ENCODE data around the gene GJB5.

GJB5 gene

DNA sequence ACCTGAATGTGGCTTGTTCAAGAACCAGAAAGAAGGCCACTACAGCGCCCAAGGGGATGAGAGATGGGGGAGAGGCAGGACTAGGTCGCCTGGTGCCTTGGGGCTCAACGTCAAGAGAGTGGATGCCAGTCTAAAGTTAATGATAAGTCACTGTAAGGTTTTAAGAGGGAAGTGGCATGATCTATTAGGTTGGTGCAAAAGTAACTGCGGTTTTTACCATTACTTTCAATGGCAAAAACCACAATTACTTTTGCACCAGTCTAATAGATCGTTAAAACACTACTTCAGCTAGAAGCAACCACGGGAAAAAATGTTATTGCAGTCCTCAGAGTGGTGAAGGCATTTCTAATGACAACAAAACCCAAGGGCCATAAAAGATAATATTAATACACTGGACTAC is 23.5 kb downstream of the GJB5 start:
- peaks cover 2% of the 10 kb centered on the region; the same call in 1 of the 2 replicates for H3K27me3 ChIP-seq (ENCODE audit: control insufficient read depth, low read length)
- H3K79me2 ChIP-seq (ENCODE audit: control insufficient read depth, low read length), result no peaks in the 10 kb centered on the region
- H3K9me3 ChIP-seq (ENCODE audit: control insufficient read depth, insufficient read depth, low read length), result no peaks in the 10 kb centered on the region
- no peak overlapping the region for H3K27ac ChIP-seq (ENCODE audit: low read depth, low read length)
- no peak for TF ChIP-seq EZH2phosphoT487 (IDR thresholded peaks at IDR 0.05; ENCODE audit: borderline replicate concordance, low read length)
- TF ChIP-seq, protein P1, sequence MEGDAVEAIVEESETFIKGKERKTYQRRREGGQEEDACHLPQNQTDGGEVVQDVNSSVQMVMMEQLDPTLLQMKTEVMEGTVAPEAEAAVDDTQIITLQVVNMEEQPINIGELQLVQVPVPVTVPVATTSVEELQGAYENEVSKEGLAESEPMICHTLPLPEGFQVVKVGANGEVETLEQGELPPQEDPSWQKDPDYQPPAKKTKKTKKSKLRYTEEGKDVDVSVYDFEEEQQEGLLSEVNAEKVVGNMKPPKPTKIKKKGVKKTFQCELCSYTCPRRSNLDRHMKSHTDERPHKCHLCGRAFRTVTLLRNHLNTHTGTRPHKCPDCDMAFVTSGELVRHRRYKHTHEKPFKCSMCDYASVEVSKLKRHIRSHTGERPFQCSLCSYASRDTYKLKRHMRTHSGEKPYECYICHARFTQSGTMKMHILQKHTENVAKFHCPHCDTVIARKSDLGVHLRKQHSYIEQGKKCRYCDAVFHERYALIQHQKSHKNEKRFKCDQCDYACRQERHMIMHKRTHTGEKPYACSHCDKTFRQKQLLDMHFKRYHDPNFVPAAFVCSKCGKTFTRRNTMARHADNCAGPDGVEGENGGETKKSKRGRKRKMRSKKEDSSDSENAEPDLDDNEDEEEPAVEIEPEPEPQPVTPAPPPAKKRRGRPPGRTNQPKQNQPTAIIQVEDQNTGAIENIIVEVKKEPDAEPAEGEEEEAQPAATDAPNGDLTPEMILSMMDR (IDR thresholded peaks at IDR 0.05; ENCODE audit: low read depth, low read length, poor library complexity, severe bottlenecking), result no peak
- no peaks in the 10 kb centered on the region for H3K36me3 ChIP-seq (ENCODE audit: control insufficient read depth, low read length)
- no peaks in the 10 kb centered on the region for H4K20me1 ChIP-seq (ENCODE audit: control insufficient read depth, insufficient read depth, low read depth, low read length)
- no peaks in the 10 kb centered on the region for H3F3A ChIP-seq (ENCODE audit: control insufficient read depth, insufficient read depth)
- no peak overlapping the region for H3K4me3 ChIP-seq (ENCODE audit: low read length)
- no peaks in the 10 kb centered on the region for H3K4me1 ChIP-seq (ENCODE audit: control insufficient read depth, low read length)
- H3K4me2 ChIP-seq (ENCODE audit: low read length), result no peak overlapping the region
- H3K9me2 ChIP-seq (replicated peaks; ENCODE audit: control insufficient read depth, low read length), result no peaks in the 10 kb centered on the region

DNA sequence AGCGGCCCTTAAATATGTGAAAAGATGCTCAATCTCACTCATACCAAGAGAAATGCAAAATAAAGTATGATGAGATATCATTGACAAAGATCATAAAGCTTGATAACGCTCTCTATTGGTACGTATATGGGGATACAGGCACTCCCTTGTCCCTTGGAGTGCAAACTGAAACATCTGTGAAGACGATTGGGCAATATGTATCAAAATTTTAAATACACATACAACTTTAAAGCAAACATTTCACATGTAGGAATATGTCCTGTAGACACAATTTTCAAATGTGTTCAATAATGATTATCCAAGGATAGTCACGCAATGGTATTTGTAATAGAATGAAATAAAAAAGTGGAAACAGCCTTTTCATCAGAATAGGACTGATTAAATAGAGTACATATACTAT is 24.2 kb downstream of the GJB5 start:
- no peak for TF ChIP-seq EZH2phosphoT487 (IDR thresholded peaks at IDR 0.05; ENCODE audit: borderline replicate concordance, low read length)
- H3K36me3 ChIP-seq (ENCODE audit: control insufficient read depth, low read length), result no peaks in the 10 kb centered on the region
- H3K9me3 ChIP-seq (ENCODE audit: control insufficient read depth, insufficient read depth, low read length), result no peaks in the 10 kb centered on the region
- H3K27ac ChIP-seq (ENCODE audit: low read depth, low read length), result no peak overlapping the region
- H3F3A ChIP-seq (ENCODE audit: control insufficient read depth, insufficient read depth), result no peaks in the 10 kb centered on the region
- H4K20me1 ChIP-seq (ENCODE audit: control insufficient read depth, insufficient read depth, low read depth, low read length), result no peaks in the 10 kb centered on the region
- H3K79me2 ChIP-seq (ENCODE audit: control insufficient read depth, low read length), result no peaks in the 10 kb centered on the region
- H3K4me2 ChIP-seq (ENCODE audit: low read length), result no peak overlapping the region
- H3K27me3 ChIP-seq (ENCODE audit: control insufficient read depth, low read length), result peaks cover 2% of the 10 kb centered on the region; the same call in 1 of the 2 replicates
- H3K4me1 ChIP-seq (ENCODE audit: control insufficient read depth, low read length), result no peaks in the 10 kb centered on the region
- no peak overlapping the region for H3K4me3 ChIP-seq (ENCODE audit: low read length)
- no peaks in the 10 kb centered on the region for H3K9me2 ChIP-seq (replicated peaks; ENCODE audit: control insufficient read depth, low read length)

DNA sequence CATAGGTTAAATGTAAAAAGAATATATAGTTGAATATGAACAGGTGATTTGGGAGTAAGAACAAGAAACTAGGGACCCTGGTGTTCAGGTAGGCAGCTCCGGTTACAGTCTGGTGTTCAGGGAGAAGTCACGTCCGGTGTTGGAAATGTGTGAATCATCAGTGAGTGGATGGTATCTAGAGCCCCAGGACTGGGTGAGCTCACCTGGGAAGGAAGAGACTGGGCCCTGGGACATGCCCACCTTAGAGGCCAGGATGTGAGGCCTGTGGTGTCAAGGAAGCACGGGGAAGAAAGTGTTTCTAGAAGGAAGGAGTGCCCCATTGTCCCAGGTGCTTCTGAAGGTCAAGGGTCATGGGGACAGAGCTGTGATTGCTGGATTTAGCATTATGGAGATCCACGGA is 24.7 kb downstream of the GJB5 start:
- Histone ChIP-seq H3K4me1 (ENCODE audit: control insufficient read depth, low read length) (no peaks in the 10 kb centered on the region), H4K20me1 (ENCODE audit: control insufficient read depth, insufficient read depth, low read depth, low read length) (no peaks in the 10 kb centered on the region), H3K9me3 (ENCODE audit: control insufficient read depth, insufficient read depth, low read length) (no peaks in the 10 kb centered on the region), H3K27me3 (ENCODE audit: control insufficient read depth, low read length) (peaks cover 2% of the 10 kb centered on the region; the same call in 1 of the 2 replicates), H3K4me3 (ENCODE audit: low read length) (no peak overlapping the region), H3K36me3 (ENCODE audit: control insufficient read depth, low read length) (no peaks in the 10 kb centered on the region), H3K27ac (ENCODE audit: low read depth, low read length) (no peak overlapping the region), H3K79me2 (ENCODE audit: control insufficient read depth, low read length) (no peaks in the 10 kb centered on the region), H3K4me2 (ENCODE audit: low read length) (no peak overlapping the region), H3K9me2 (replicated peaks; ENCODE audit: control insufficient read depth, low read length) (no peaks in the 10 kb centered on the region), H3F3A (ENCODE audit: control insufficient read depth, insufficient read depth) (no peaks in the 10 kb centered on the region)
- TF ChIP-seq EZH2phosphoT487 (IDR thresholded peaks at IDR 0.05; ENCODE audit: borderline replicate concordance, low read length), result no peak

DNA sequence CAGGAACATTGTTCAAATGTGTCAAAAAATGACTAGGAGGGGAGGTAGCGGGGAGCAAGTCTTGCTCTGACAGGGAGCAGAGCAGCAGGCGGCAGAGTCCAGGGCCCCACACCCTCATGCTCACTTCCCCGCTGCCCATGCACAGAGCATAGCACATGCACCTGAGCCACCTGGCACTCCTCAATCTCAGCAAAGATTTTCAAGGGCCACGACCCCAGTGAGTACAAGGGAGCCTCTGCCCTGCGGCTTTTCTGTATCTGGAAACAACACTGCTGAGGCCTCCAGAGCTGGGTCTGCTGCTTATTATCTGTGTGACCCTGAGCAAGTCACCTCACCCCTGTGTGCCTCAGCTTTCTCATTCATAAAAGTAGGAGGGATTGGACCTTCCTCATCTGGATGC is 25.1 kb downstream of the GJB5 start:
- Histone ChIP-seq H3K9me2 (replicated peaks; ENCODE audit: control insufficient read depth, low read length) (no peaks in the 10 kb centered on the region), H3K79me2 (ENCODE audit: control insufficient read depth, low read length) (no peaks in the 10 kb centered on the region), H3K4me1 (ENCODE audit: control insufficient read depth, low read length) (no peaks in the 10 kb centered on the region), H3K36me3 (ENCODE audit: control insufficient read depth, low read length) (no peaks in the 10 kb centered on the region), H3K9me3 (ENCODE audit: control insufficient read depth, insufficient read depth, low read length) (no peaks in the 10 kb centered on the region), H3K27ac (ENCODE audit: low read depth, low read length) (no peak overlapping the region), H4K20me1 (ENCODE audit: control insufficient read depth, insufficient read depth, low read depth, low read length) (no peaks in the 10 kb centered on the region), H3K4me2 (ENCODE audit: low read length) (no peak overlapping the region), H3K4me3 (ENCODE audit: low read length) (no peak overlapping the region), H3K27me3 (ENCODE audit: control insufficient read depth, low read length) (peaks cover 2% of the 10 kb centered on the region; the same call in 1 of the 2 replicates), H3F3A (ENCODE audit: control insufficient read depth, insufficient read depth) (no peaks in the 10 kb centered on the region)
- no peak for TF ChIP-seq EZH2phosphoT487 (IDR thresholded peaks at IDR 0.05; ENCODE audit: borderline replicate concordance, low read length)
- TF ChIP-seq, protein P1 (IDR thresholded peaks at IDR 0.05; ENCODE audit: low read depth, low read length, poor library complexity, severe bottlenecking), result no peak
